Hepatocyte (in vitro differentiated cells): Measurements from ENCODE around the gene TEX11.

Source experiments
- CTCF ChIP-seq: fragments of 200-600 bp; sonication (generic); IDR thresholded peaks from 2 replicates; pipeline ENCODE4 v1.5.1; 2016; ENCODE audit warnings: antibody characterized with exemption, mild to moderate bottlenecking; ENCODE audit not compliant: poor library complexity
- EZH2phosphoT487 ChIP-seq: fragments of 200-600 bp; sonication (generic); IDR thresholded peaks from one replicate; pipeline ENCODE4 v1.6.1; 2018; ENCODE audit warnings: antibody characterized with exemption, mild to moderate bottlenecking, low read depth, moderate library complexity; ENCODE audit not compliant: unreplicated experiment, severe bottlenecking

GRCh38 chrX:70826715-70827114 lies 81.8 kb downstream of the TEX11 start:
- TF ChIP-seq CTCF = no peak
- TF ChIP-seq EZH2phosphoT487 = no peak
